Calu3 (cell line): ENCODE results near the gene HYOU1. TPM values are rescaled to one million over a fixed set of nuclear protein-coding genes. Genes with fewer than 3 reads are reported as not detected.
"Not testable (repeated sequence)": the region's sequence is repeated elsewhere in the genome, so short reads cannot be mapped to it uniquely, and the experiment has no call there.

Experiments
- BruUV-seq: library from RNA; stranded (reverse); fragments of 400-500 nt; replicated peaks from 2 replicates; lab custom pipeline; 2021; lab: Mats Ljungman, UMichigan
- CTCF ChIA-PET: fragments of 300-600 bp; sonication (Branson Sonifier 250); formaldehyde crosslinking; loops from one replicate; lab custom pipeline; 2022; ENCODE audit warnings: antibody characterized with exemption; lab: Charles Lee
- DNase-seq: peaks from one replicate; pipeline ENCODE4 v3.0.0; 2022
- H3K27ac Mint-ChIP-seq: one replicate; pipeline ENCODE4 v1.8.0; 2022; ENCODE audit warnings: mixed read lengths; ENCODE audit not compliant: unreplicated experiment
- H3K27me3 Mint-ChIP-seq: one replicate; pipeline ENCODE4 v1.8.0; 2022; ENCODE audit warnings: mixed read lengths; ENCODE audit not compliant: unreplicated experiment
- H3K36me3 Mint-ChIP-seq: one replicate; pipeline ENCODE4 v1.8.0; 2022; ENCODE audit warnings: mild to moderate bottlenecking, moderate library complexity, mixed read lengths; ENCODE audit not compliant: insufficient read depth, unreplicated experiment
- H3K4me1 Mint-ChIP-seq: one replicate; pipeline ENCODE4 v1.8.0; 2022; ENCODE audit warnings: mild to moderate bottlenecking, low read depth, mixed read lengths; ENCODE audit not compliant: unreplicated experiment
- H3K4me3 Mint-ChIP-seq: one replicate; pipeline ENCODE4 v1.8.0; 2022; ENCODE audit warnings: mild to moderate bottlenecking, low read depth, moderate library complexity, mixed read lengths; ENCODE audit not compliant: unreplicated experiment
- H3K9me3 Mint-ChIP-seq: one replicate; pipeline ENCODE4 v1.8.0; 2022; ENCODE audit warnings: low read depth, mixed read lengths; ENCODE audit not compliant: unreplicated experiment
- CTCF ChIP-seq: fragments of 200-600 bp; IDR thresholded peaks from one replicate; pipeline ENCODE4 v1.8.0; 2022; ENCODE audit warnings: antibody characterized with exemption; ENCODE audit not compliant: unreplicated experiment
- intact Hi-C: fragments of 100-400 bp; cut with micrococcal nuclease; formaldehyde crosslinking; loops from one replicate; pipeline ENCODE4 v1.10.0; 2022; ENCODE audit not compliant: unreplicated experiment
- total RNA-seq: library from RNA; stranded (reverse); gene quantifications from 2 replicates; pipeline ENCODE4 v1.2.3, GENCODE V29; 2022

Gene HYOU1
- total RNA-seq, 1 experiment from 2014 or later, result 180 TPM

DNA sequence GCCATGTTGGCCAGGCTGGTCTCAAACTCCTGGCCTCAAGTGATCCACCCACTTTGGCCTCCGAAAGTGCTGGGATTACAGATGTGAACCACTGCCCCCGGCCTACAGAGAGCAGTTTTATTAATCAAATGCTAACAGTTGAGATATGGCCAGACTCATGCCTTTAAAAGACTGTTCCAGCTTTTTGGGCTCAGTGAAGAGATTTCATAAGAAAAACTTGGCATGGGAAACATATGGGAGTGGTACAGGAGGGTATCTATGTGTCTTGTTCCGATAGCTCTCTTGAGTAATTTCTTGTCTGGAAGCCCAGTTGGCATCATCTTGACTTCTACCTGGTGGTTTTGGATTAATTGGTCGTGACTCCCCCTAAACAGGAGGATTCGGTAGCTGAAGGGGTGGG, 18.1 kb downstream of the HYOU1 start:
- CTCF ChIA-PET, result no interaction called here
- Mint-ChIP-seq H3K4me1 (no peaks in the 10 kb centered on the region), H3K27ac (no peak overlapping the region), H3K9me3 (no peaks in the 10 kb centered on the region), H3K27me3 (no peaks in the 10 kb centered on the region), H3K4me3 (no peak overlapping the region), H3K36me3 (no peaks in the 10 kb centered on the region)
- no peak for DNase-seq
- no TSS peak for BruUV-seq
- TF ChIP-seq CTCF, result no peak
- intact Hi-C loops, result no loop called here

DNA sequence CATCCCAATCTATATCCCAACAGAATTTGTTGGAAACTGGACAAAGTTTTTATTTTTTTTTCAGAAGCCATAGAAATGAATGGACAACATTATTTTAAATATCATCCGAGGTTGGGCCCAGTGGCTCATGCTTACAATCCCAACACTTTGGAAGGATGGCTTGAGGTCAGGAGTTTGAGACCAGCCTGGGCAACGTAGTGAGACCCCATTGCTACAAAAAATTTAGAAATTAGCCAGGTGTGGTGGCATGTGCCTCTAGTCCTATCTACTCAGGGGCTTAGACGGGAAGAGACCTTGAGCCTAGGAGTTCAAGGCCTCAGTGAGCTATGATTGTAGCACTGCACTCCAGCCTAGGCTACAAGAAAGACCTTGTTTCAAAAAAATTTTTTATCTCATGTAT, 22.2 kb downstream of the HYOU1 start:
- Mint-ChIP-seq H3K9me3 (no peaks in the 10 kb centered on the region), H3K36me3 (peaks cover 4% of the 10 kb centered on the region), H3K4me1 (peaks cover 2% of the 10 kb centered on the region), H3K27me3 (no peaks in the 10 kb centered on the region), H3K4me3 (no peak overlapping the region), H3K27ac (no peak overlapping the region)
- CTCF ChIA-PET, result no interaction called here
- BruUV-seq, result no TSS peak
- intact Hi-C loops, result no loop called here
- TF ChIP-seq CTCF, result no peak
- no peak for DNase-seq

DNA sequence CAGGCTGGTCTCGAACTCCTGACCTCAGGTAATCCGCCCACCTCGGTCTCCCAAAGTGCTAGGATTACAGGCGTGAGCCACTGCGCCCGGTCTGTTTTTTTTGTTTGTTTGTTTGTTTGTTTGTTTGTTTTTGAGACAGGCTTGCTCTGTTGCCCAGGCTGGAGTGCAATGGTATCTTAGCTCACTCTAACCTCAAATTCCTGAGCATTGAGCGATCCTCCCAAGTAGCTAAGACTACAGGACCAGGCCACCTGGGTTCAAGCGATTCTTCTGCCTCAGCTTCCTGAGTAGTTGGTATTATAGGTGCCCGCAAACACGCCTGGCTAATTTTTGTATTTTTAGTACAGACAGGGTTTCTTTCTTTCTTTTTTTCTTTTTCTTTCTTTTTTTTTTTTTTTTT, 23.6 kb downstream of the HYOU1 start:
- H3K27ac Mint-ChIP-seq, H3K4me3 Mint-ChIP-seq, intact Hi-C loops, DNase-seq, H3K27me3 Mint-ChIP-seq, BruUV-seq, H3K9me3 Mint-ChIP-seq: not testable (repeated sequence)
- peaks cover 16% of the 10 kb centered on the region for H3K4me1 Mint-ChIP-seq
- peaks cover 16% of the 10 kb centered on the region for H3K36me3 Mint-ChIP-seq
- CTCF ChIA-PET, result interaction anchor here (0.6 to 0.7 kb wide), 6 partner anchors 9 to 1493 kb away, joined by 3 to 14 read pairs (median 5); no protein-coding TSS in a partner anchor

- Mint-ChIP-seq H3K27me3 (no peaks in the 10 kb centered on the region), H3K4me3 (no peak overlapping the region), H3K36me3 (peaks cover 16% of the 10 kb centered on the region), H3K9me3 (no peaks in the 10 kb centered on the region), H3K4me1 (peaks cover 24% of the 10 kb centered on the region), H3K27ac (no peak overlapping the region)
- intact Hi-C loops, result no loop called here
- CTCF ChIA-PET, result interaction anchor here (1.3 kb wide), 1 partner anchor 10 kb away, joined by 4 read pairs; no protein-coding TSS in a partner anchor
- no peak for TF ChIP-seq CTCF
- BruUV-seq, result no TSS peak
- no peak for DNase-seq
These were observed 25.1 kb downstream of the HYOU1 start for GRCh38 chr11:119031912-119032280.

GRCh38 chr11:119030329-119031047, 26.5 kb downstream of the HYOU1 start, which contains the start of gene SLC37A4:
Gene SLC37A4 (minus strand): TSS chr11:119030877.
- no TSS peak for BruUV-seq
- peaks cover 18% of the 10 kb centered on the region for H3K36me3 Mint-ChIP-seq
- H3K27ac Mint-ChIP-seq, result peak within 1 kb of the TSS; percentile 50
- peaks cover 24% of the 10 kb centered on the region for H3K4me1 Mint-ChIP-seq
- intact Hi-C loops, result no loop called here
- H3K9me3 Mint-ChIP-seq, result no peaks in the 10 kb centered on the region
- H3K27me3 Mint-ChIP-seq, result no peaks in the 10 kb centered on the region
- peak; percentile 97 for DNase-seq
- CTCF ChIA-PET, result interaction anchor here (0.6 to 1.3 kb wide), 2 partner anchors 11 to 264 kb away, joined by 3 to 4 read pairs; no protein-coding TSS in a partner anchor
- peak; percentile 61 for TF ChIP-seq CTCF
- peak within 1 kb of the TSS; percentile 76 for H3K4me3 Mint-ChIP-seq
